Neural crest cell (in vitro differentiated cells): ENCODE data around the gene SRSF7. TPM values are rescaled to one million over a fixed set of nuclear protein-coding genes. Genes with fewer than 3 reads are reported as not detected.

Experiments used
- DNase-seq: peaks from one replicate; pipeline ENCODE4 v3.0.0; 2021; ENCODE audit warnings: low read depth, mixed read lengths, low spot score
- H3K27ac Mint-ChIP-seq: one replicate; pipeline ENCODE4 v1.8.0; 2021; ENCODE audit warnings: mild to moderate bottlenecking, mixed read lengths; ENCODE audit not compliant: unreplicated experiment
- H3K27me3 Mint-ChIP-seq: 2 replicates; pipeline ENCODE4 v1.8.0; 2021; ENCODE audit warnings: low read depth, mild to moderate bottlenecking, mixed read lengths
- H3K36me3 Mint-ChIP-seq: 2 replicates; pipeline ENCODE4 v1.8.0; 2021; ENCODE audit warnings: low read depth, mild to moderate bottlenecking, mixed read lengths
- H3K4me1 Mint-ChIP-seq: 2 replicates; pipeline ENCODE4 v1.8.0; 2021; ENCODE audit warnings: mixed read lengths
- H3K4me3 Mint-ChIP-seq: one replicate; pipeline ENCODE4 v1.8.0; 2021; ENCODE audit warnings: mild to moderate bottlenecking, mixed read lengths
- H3K9me3 Mint-ChIP-seq: 2 replicates; pipeline ENCODE4 v1.8.0; 2021; ENCODE audit warnings: mixed read lengths
- total RNA-seq: library from RNA; stranded (reverse); gene quantifications from 2 replicates; pipeline ENCODE4 v1.2.1, GENCODE V29; 2021
- TF ChIP-seq, protein P1 (sequence below): fragments of 200-600 bp; sonication (generic); conservative IDR thresholded peaks from 2 replicates; pipeline ENCODE4 v1.5.0; 2021; ENCODE audit warnings: antibody characterized with exemption, mild to moderate bottlenecking

SRSF7 gene
- total RNA-seq, 1 donor from 2014 or later: 347 TPM

DNA sequence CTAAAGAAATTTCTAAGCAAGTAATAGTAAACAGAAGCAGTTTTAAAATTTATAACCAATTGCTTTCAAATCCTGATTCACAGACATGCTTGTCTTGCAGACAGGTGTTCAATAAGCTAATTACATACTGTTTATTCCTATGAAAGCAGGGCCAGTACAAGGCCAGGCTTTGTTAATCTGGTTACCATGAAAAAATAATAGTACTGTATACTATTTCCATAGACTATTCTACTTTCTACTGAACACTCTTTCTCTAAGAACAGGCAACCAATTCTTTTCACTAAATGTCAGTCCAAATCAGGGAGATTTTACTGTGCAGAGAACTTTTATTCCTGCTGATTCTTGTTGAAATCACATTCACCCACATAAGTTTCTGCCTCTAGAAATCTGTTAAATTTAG lies 2.9 kb upstream of the SRSF7 start:
- no peak for DNase-seq
- TF ChIP-seq, protein P1, sequence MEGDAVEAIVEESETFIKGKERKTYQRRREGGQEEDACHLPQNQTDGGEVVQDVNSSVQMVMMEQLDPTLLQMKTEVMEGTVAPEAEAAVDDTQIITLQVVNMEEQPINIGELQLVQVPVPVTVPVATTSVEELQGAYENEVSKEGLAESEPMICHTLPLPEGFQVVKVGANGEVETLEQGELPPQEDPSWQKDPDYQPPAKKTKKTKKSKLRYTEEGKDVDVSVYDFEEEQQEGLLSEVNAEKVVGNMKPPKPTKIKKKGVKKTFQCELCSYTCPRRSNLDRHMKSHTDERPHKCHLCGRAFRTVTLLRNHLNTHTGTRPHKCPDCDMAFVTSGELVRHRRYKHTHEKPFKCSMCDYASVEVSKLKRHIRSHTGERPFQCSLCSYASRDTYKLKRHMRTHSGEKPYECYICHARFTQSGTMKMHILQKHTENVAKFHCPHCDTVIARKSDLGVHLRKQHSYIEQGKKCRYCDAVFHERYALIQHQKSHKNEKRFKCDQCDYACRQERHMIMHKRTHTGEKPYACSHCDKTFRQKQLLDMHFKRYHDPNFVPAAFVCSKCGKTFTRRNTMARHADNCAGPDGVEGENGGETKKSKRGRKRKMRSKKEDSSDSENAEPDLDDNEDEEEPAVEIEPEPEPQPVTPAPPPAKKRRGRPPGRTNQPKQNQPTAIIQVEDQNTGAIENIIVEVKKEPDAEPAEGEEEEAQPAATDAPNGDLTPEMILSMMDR: no peak
- H3K9me3 Mint-ChIP-seq: no peaks in the 10 kb centered on the region
- H3K4me1 Mint-ChIP-seq: peaks cover 29% of the 10 kb centered on the region
- H3K4me3 Mint-ChIP-seq: peak overlapping the region; percentile 75
- H3K27ac Mint-ChIP-seq: no peak overlapping the region
- H3K27me3 Mint-ChIP-seq: peaks cover 4% of the 10 kb centered on the region
- H3K36me3 Mint-ChIP-seq: peaks cover 14% of the 10 kb centered on the region

DNA sequence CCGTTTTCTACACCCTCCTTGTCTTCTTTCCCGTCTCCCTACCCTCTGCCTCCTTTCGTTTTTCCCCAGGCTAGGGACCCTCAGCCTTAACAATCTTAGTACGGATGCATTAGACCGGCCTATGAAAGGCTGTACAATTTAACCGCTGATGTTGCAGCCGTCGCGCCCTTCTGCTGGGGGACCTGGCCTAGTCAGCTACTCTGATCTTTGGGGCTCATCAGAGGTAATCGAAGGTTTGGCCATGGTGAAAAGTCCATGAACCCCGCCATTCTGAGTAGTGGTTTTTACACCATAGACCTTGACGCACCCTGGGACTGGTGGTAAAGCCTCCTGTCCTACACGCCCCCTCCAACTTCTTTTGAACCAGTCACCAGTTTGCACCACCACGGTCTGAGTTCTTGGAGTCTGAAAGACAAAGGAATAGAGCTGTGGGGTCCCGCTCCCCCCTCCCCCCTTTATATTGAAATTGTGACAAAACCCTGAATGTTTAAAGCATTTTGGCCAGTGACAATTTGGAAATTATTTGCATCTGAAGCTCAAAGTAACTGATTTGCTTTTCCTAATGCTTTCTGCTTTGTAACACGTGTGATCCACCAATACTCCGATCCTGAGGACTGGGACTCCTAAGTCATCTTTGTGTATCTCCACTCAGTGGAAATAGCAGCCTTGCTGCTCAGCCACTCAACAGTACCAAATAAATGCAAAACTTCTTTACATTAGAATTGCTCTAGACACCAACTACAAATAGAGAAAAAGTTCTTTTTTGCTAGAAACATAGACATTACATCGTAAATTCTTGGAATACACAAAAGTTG lies 642 bp upstream of the SRSF7 start:
- TF ChIP-seq, protein P1: no peak
- Mint-ChIP-seq H3K4me3 (peak overlapping the region; percentile 96), H3K9me3 (no peaks in the 10 kb centered on the region), H3K27me3 (peaks cover 11% of the 10 kb centered on the region), H3K4me1 (peaks cover 50% of the 10 kb centered on the region), H3K36me3 (peaks cover 27% of the 10 kb centered on the region), H3K27ac (peak overlapping the region; percentile 99)
- peak; percentile 14 for DNase-seq

DNA sequence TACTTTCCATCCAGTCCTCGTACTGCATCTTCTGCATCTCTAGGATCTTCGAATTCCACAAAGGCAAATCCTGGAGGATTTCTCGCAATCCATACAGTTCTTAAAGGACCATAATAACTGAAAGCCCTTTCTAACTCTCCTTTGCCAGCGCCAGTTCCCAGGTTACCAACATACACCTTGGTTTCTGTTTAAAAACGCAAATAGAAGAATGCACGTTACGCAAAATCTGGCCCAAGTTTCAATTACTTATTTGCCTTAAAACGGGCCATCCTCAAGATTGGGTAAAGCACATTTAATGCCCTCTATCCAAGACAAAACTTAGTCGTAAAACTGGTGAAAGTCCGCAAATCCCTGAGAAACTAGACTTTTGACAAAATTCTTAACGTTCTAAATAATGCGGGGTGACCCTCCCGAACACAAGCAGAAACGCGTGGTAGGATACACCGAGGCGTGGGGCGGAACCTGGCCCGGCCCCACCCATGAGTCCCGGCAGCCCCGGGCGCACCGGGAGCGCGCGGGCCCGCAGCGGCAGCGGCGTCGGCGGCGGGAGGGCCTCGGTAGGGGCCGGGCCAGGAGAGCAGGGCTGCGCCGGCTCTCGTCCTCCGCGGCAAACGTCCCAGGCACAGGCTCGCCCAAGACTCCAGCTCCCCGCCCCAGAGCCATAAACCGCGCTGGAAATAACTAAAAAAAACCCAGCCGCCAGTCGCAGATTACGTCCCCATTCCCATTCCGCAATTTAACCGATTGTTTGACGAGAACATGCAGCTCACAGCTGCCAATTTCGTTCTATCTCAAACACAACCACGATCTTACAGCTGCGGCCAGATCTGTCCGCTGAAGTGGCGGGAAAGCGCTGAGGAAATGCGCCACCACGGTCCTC lies 910 bp downstream of the SRSF7 start:
- Mint-ChIP-seq H3K9me3 (no peaks in the 10 kb centered on the region), H3K27ac (peak overlapping the region; percentile 99), H3K36me3 (peaks cover 39% of the 10 kb centered on the region), H3K4me3 (peak overlapping the region; percentile 96), H3K4me1 (peaks cover 64% of the 10 kb centered on the region), H3K27me3 (peaks cover 11% of the 10 kb centered on the region)
- TF ChIP-seq, protein P1: no peak
- DNase-seq: peak; percentile 14

DNA sequence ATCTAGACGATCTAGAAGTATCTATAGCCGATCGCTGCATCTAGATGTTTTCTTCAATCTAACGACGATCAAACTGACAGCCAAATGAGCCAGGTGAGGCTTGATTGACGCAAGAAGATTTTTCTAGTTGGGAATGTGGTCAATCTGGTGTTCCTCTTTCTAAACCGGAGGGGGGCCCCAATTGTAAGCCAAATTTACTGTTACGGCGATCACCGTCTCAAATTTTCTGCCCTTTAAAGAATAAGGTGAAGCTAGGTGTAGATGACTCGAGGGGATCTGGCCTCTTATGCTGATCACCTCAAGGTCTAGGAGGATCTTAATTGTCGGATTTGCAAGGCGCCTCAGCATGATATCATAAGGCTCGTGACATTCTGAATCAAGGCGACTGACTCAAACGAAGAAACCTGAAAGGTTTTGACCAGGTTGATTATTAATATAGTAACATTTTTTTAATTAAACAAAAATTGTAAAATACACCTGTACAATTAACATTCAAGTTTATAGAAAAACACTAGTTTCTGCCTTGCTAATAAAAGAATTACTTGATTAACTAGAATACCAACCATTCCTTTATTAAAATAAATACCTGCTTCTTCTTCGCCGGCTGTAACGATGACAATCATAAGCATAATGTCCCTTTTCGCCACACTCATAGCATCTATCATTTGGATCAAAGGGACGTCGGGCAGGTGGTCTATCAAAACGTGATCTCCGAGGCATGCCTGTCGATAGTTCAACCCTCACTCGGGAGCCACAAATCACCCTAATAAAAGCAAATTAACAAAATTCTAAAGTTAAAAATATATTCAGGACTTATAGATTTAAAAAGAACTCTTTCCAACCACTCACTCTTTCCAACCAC lies 2.0 kb downstream of the SRSF7 start:
- H3K27me3 Mint-ChIP-seq: peaks cover 11% of the 10 kb centered on the region
- H3K4me1 Mint-ChIP-seq: peaks cover 71% of the 10 kb centered on the region
- peak overlapping the region; percentile 96 for H3K4me3 Mint-ChIP-seq
- TF ChIP-seq, protein P1: no peak
- no peaks in the 10 kb centered on the region for H3K9me3 Mint-ChIP-seq
- H3K36me3 Mint-ChIP-seq: peaks cover 46% of the 10 kb centered on the region
- no peak for DNase-seq
- peak overlapping the region; percentile 10 for H3K27ac Mint-ChIP-seq

DNA sequence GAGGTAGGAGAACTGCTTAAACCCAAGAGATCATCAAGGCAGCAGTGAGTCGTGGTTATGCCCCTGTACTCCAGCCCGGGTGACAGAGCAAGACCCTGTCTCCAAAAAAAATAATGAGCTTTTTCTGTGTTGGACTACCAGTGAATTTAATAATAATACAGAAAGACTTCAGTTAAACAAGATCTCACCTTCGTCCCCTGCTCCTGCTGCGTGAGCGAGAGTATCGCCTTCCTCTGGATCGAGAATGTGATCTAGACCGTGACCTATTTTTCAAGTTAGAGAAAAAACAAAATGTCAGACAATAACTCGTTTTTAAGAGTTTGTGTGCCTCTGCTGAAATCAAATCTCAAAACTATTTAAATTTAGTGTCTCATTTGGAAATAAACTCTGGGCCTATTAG lies 2.8 kb downstream of the SRSF7 start:
- Mint-ChIP-seq H3K4me1 (peaks cover 72% of the 10 kb centered on the region), H3K36me3 (peaks cover 50% of the 10 kb centered on the region), H3K9me3 (no peaks in the 10 kb centered on the region), H3K4me3 (peak overlapping the region; percentile 81), H3K27ac (no peak overlapping the region), H3K27me3 (peaks cover 11% of the 10 kb centered on the region)
- TF ChIP-seq, protein P1: no peak
- no peak for DNase-seq
